Amniotic epithelial cell (primary cell): ENCODE measurements around the gene EXOC7.

Source experiments
- DNase-seq: peaks from one replicate; pipeline ENCODE4 v3.0.0-alpha.2; 2010; ENCODE audit warnings: low read depth

EXOC7 gene

GRCh38 chr17:76138896-76139752 lies 35.5 kb upstream of the EXOC7 start:
- no peak for DNase-seq

GRCh38 chr17:76138234-76138895 lies 34.8 kb upstream of the EXOC7 start:
- DNase-seq, result no peak

- no peak for DNase-seq
These were observed 34.0 kb upstream of the EXOC7 start for GRCh38 chr17:76137351-76138233.

GRCh38 chr17:76137001-76137350 lies 33.4 kb upstream of the EXOC7 start:
- DNase-seq, result no peak

GRCh38 chr17:76136276-76137000 lies 32.9 kb upstream of the EXOC7 start:
- no peak for DNase-seq

- no peak for DNase-seq
These were observed 32.2 kb upstream of the EXOC7 start for GRCh38 chr17:76135810-76136188.

GRCh38 chr17:76134911-76135809 lies 31.6 kb upstream of the EXOC7 start:
- no peak for DNase-seq

GRCh38 chr17:76132574-76133338 lies 29.2 kb upstream of the EXOC7 start:
- DNase-seq, result no peak

GRCh38 chr17:76131692-76132573 lies 28.3 kb upstream of the EXOC7 start:
- DNase-seq, result no peak

- no peak for DNase-seq
These were observed 27.6 kb upstream of the EXOC7 start for GRCh38 chr17:76131051-76131691.

- no peak for DNase-seq
These were observed 26.9 kb upstream of the EXOC7 start for GRCh38 chr17:76130473-76130872.

GRCh38 chr17:76125922-76126321 lies 22.3 kb upstream of the EXOC7 start:
- no peak for DNase-seq

GRCh38 chr17:76125391-76125675 lies 21.7 kb upstream of the EXOC7 start:
- DNase-seq, result no peak

GRCh38 chr17:76124582-76125390 lies 21.2 kb upstream of the EXOC7 start:
- no peak for DNase-seq

- DNase-seq, result no peak
These were observed 20.4 kb upstream of the EXOC7 start for GRCh38 chr17:76123749-76124581.

GRCh38 chr17:76123191-76123499 lies 19.6 kb upstream of the EXOC7 start:
- DNase-seq, result no peak
